HEK293 (cell line): ENCODE results near the gene POU2F2.

ENCODE experiments used
- CTCF ChIP-seq: fragments of 450-650 bp; formaldehyde crosslinking; IDR thresholded peaks from 2 replicates; pipeline ENCODE4 v1.5.1; 2016; ENCODE audit warnings: missing biosample characterization, missing genetic modification characterization
- KLF16 ChIP-seq: fragments of 450-650 bp; formaldehyde crosslinking; IDR thresholded peaks from 2 replicates; pipeline ENCODE4 v1.5.1; 2017; ENCODE audit warnings: missing biosample characterization, missing genetic modification characterization
- KLF8 ChIP-seq: fragments of 450-650 bp; formaldehyde crosslinking; IDR thresholded peaks from 2 replicates; pipeline ENCODE4 v1.5.1; 2016; ENCODE audit warnings: missing biosample characterization, missing genetic modification characterization
- KLF9 ChIP-seq: fragments of 450-650 bp; formaldehyde crosslinking; IDR thresholded peaks from 2 replicates; pipeline ENCODE4 v1.5.1; 2016; ENCODE audit warnings: missing biosample characterization, missing genetic modification characterization, low read depth
- OSR2 ChIP-seq: fragments of 450-650 bp; formaldehyde crosslinking; IDR thresholded peaks from 2 replicates; pipeline ENCODE4 v1.5.1; 2016; ENCODE audit warnings: missing biosample characterization, missing genetic modification characterization
- OVOL3 ChIP-seq: fragments of 450-650 bp; formaldehyde crosslinking; IDR thresholded peaks from 2 replicates; pipeline ENCODE4 v1.5.1; 2016; ENCODE audit warnings: missing biosample characterization, missing genetic modification characterization
- SALL2 ChIP-seq: fragments of 450-650 bp; formaldehyde crosslinking; IDR thresholded peaks from 2 replicates; pipeline ENCODE4 v1.5.0; 2017; ENCODE audit warnings: missing biosample characterization, mild to moderate bottlenecking, missing genetic modification characterization, borderline replicate concordance
- TCF7L2 ChIP-seq: IDR thresholded peaks from 2 replicates; pipeline ENCODE4 v1.6.1; 2011; ENCODE audit warnings: low read depth, mild to moderate bottlenecking, inconsistent platforms, low read length, moderate library complexity, borderline replicate concordance
- ZFHX2 ChIP-seq: fragments of 450-650 bp; formaldehyde crosslinking; conservative IDR thresholded peaks from 2 replicates; pipeline ENCODE4 v1.5.1; 2016; ENCODE audit warnings: missing biosample characterization, missing genetic modification characterization
- ZFP41 ChIP-seq: fragments of 450-650 bp; formaldehyde crosslinking; IDR thresholded peaks from 2 replicates; pipeline ENCODE4 v1.5.1; 2016; ENCODE audit warnings: missing biosample characterization, missing genetic modification characterization, borderline replicate concordance
- ZNF2 ChIP-seq: fragments of 450-650 bp; formaldehyde crosslinking; IDR thresholded peaks from 2 replicates; pipeline ENCODE4 v1.5.1; 2016; ENCODE audit warnings: missing biosample characterization, missing genetic modification characterization
- ZNF211 ChIP-seq: fragments of 450-650 bp; formaldehyde crosslinking; IDR thresholded peaks from 2 replicates; pipeline ENCODE4 v1.5.1; 2016; ENCODE audit warnings: low read depth, missing biosample characterization, missing genetic modification characterization
- ZNF48 ChIP-seq: fragments of 450-650 bp; formaldehyde crosslinking; IDR thresholded peaks from 2 replicates; pipeline ENCODE4 v1.5.1; 2016; ENCODE audit warnings: missing biosample characterization, missing genetic modification characterization
- ZNF544 ChIP-seq: fragments of 450-650 bp; formaldehyde crosslinking; IDR thresholded peaks from 2 replicates; pipeline ENCODE4 v1.5.0; 2017; ENCODE audit warnings: missing biosample characterization, missing genetic modification characterization
- ZNF560 ChIP-seq: fragments of 450-650 bp; formaldehyde crosslinking; IDR thresholded peaks from 2 replicates; pipeline ENCODE4 v1.5.1; 2017; ENCODE audit warnings: missing biosample characterization, missing genetic modification characterization, borderline replicate concordance
- ZNF596 ChIP-seq: fragments of 450-650 bp; IDR thresholded peaks from 2 replicates; pipeline ENCODE4 v1.5.0; 2018; ENCODE audit warnings: missing biosample characterization, mild to moderate bottlenecking, missing genetic modification characterization, moderate library complexity
- ZNF623 ChIP-seq: fragments of 450-650 bp; formaldehyde crosslinking; IDR thresholded peaks from 2 replicates; pipeline ENCODE4 v1.5.1; 2016; ENCODE audit warnings: missing biosample characterization, missing genetic modification characterization
- ZSCAN23 ChIP-seq: fragments of 450-650 bp; formaldehyde crosslinking; IDR thresholded peaks from 2 replicates; pipeline ENCODE4 v1.5.1; 2016; ENCODE audit warnings: missing biosample characterization, missing genetic modification characterization
- ZSCAN30 ChIP-seq: fragments of 450-650 bp; IDR thresholded peaks from 2 replicates; pipeline ENCODE4 v1.5.1; 2018; ENCODE audit warnings: missing biosample characterization, mild to moderate bottlenecking, missing genetic modification characterization, moderate library complexity
- TF ChIP-seq, protein P1 (sequence below): fragments of 450-650 bp; formaldehyde crosslinking; IDR thresholded peaks from 2 replicates; pipeline ENCODE4 v1.5.1; 2016; ENCODE audit warnings: missing biosample characterization, missing genetic modification characterization
- TF ChIP-seq, protein P2 (sequence below): fragments of 450-650 bp; formaldehyde crosslinking; IDR thresholded peaks from 2 replicates; pipeline ENCODE4 v1.5.1; 2016; ENCODE audit warnings: missing biosample characterization, missing genetic modification characterization
- TF ChIP-seq, protein P3 (sequence below): fragments of 450-650 bp; IDR thresholded peaks from 2 replicates; pipeline ENCODE4 v1.5.1; 2018; ENCODE audit warnings: missing biosample characterization, mild to moderate bottlenecking, missing genetic modification characterization
- TF ChIP-seq, protein P4 (sequence below): fragments of 450-650 bp; formaldehyde crosslinking; conservative IDR thresholded peaks from 2 replicates; pipeline ENCODE4 v1.5.1; 2016; ENCODE audit warnings: low read depth, missing biosample characterization, missing genetic modification characterization
- TF ChIP-seq, protein P5 (sequence below): fragments of 450-650 bp; formaldehyde crosslinking; IDR thresholded peaks from 2 replicates; pipeline ENCODE4 v1.5.1; 2016; ENCODE audit warnings: missing biosample characterization, missing genetic modification characterization
- TF ChIP-seq, protein P6 (sequence below): fragments of 450-650 bp; formaldehyde crosslinking; IDR thresholded peaks from 2 replicates; pipeline ENCODE4; 2016; ENCODE audit warnings: missing biosample characterization, missing genetic modification characterization

Gene POU2F2

DNA sequence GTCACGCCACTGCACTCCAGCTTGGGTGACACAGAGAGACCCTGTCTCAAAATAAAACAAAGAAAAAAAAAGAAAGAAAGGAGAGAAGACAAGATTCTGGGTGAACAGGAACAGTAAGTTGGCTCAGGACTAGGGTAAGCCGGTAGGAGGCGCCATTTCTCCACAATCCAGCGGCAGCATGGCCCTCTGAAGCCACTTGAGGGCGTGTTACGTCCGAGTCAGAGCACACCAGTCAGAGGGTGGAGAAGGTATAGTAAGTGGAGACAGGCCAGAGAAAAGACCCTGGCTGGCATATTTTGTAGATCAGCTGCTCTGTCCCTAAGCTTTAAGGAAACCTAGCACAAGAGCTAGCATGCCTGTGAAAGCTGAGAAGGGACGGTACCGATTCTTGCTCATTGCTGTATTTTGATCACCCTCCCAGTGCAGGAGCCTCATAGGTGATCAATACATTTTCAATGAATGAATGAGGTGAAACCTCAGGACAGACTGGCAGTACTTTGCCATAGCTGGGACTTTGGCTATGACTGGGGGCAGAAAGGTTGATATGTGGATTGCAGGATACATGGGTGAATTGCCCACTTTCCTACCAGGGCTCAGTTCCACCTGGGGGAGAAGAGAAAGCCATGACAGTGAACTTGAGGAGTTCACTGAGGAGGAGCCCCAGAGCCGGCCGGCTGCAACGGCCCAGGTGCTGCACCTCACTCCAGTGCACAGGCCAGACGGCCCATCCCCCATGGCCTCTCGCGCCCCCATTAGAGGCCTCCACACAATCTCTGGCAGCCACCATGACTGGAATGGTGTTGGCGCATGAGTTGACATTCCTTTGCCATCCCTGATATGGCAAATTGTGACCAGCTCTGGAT is 23.5 kb downstream of the POU2F2 start (continued):
- TF ChIP-seq, protein P1, sequence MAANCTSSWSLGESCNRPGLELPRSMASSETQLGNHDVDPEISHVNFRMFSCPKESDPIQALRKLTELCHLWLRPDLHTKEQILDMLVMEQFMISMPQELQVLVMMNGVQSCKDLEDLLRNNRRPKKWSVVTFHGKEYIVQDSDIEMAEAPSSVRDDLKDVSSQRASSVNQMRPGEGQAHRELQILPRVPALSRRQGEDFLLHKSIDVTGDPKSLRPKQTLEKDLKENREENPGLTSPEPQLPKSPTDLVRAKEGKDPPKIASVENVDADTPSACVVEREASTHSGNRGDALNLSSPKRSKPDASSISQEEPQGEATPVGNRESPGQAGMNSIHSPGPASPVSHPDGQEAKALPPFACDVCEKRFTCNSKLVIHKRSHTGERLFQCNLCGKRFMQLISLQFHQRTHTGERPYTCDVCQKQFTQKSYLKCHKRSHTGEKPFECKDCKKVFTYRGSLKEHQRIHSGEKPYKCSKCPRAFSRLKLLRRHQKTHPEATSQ = no peak
- TF ChIP-seq KLF9 (tag by site-specific recombination) (peak; percentile 37; the same call in 1 of the 2 replicates), ZSCAN23 (tag by site-specific recombination) (no peak), ZNF48 (tag by site-specific recombination) (no peak), ZNF596 (tag by site-specific recombination) (no peak), SALL2 (no peak), CTCF (tag by site-specific recombination) (peak; percentile 100), OVOL3 (tag by site-specific recombination) (no peak), ZSCAN30 (tag by site-specific recombination) (no peak; the same call in 1 of the 2 replicates), ZNF211 (tag by site-specific recombination) (no peak), KLF8 (tag by site-specific recombination) (0 out of 2 replicates have a peak, but pooled peaks have one; percentile 24), KLF16 (tag by site-specific recombination) (peak; percentile 65; the same call in 1 of the 2 replicates), ZNF544 (tag by site-specific recombination) (no peak), ZNF2 (tag by site-specific recombination) (peak; percentile 84), ZNF623 (no peak), ZFHX2 (tag by site-specific recombination) (0 out of 2 replicates have a peak, but pooled peaks have one; percentile 5), TCF7L2 (no peak), OSR2 (tag by site-specific recombination) (no peak), ZFP41 (no peak), ZNF560 (tag by site-specific recombination) (no peak)
- TF ChIP-seq, protein P2, sequence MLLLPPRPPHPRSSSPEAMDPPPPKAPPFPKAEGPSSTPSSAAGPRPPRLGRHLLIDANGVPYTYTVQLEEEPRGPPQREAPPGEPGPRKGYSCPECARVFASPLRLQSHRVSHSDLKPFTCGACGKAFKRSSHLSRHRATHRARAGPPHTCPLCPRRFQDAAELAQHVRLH = peak; percentile 79; the same call in 1 of the 2 replicates
- TF ChIP-seq, protein P3, sequence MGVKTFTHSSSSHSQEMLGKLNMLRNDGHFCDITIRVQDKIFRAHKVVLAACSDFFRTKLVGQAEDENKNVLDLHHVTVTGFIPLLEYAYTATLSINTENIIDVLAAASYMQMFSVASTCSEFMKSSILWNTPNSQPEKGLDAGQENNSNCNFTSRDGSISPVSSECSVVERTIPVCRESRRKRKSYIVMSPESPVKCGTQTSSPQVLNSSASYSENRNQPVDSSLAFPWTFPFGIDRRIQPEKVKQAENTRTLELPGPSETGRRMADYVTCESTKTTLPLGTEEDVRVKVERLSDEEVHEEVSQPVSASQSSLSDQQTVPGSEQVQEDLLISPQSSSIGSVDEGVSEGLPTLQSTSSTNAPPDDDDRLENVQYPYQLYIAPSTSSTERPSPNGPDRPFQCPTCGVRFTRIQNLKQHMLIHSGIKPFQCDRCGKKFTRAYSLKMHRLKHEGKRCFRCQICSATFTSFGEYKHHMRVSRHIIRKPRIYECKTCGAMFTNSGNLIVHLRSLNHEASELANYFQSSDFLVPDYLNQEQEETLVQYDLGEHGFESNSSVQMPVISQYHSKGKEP (tag by site-specific recombination) = peak; percentile 22; the same call in 1 of the 2 replicates
- TF ChIP-seq, protein P4, sequence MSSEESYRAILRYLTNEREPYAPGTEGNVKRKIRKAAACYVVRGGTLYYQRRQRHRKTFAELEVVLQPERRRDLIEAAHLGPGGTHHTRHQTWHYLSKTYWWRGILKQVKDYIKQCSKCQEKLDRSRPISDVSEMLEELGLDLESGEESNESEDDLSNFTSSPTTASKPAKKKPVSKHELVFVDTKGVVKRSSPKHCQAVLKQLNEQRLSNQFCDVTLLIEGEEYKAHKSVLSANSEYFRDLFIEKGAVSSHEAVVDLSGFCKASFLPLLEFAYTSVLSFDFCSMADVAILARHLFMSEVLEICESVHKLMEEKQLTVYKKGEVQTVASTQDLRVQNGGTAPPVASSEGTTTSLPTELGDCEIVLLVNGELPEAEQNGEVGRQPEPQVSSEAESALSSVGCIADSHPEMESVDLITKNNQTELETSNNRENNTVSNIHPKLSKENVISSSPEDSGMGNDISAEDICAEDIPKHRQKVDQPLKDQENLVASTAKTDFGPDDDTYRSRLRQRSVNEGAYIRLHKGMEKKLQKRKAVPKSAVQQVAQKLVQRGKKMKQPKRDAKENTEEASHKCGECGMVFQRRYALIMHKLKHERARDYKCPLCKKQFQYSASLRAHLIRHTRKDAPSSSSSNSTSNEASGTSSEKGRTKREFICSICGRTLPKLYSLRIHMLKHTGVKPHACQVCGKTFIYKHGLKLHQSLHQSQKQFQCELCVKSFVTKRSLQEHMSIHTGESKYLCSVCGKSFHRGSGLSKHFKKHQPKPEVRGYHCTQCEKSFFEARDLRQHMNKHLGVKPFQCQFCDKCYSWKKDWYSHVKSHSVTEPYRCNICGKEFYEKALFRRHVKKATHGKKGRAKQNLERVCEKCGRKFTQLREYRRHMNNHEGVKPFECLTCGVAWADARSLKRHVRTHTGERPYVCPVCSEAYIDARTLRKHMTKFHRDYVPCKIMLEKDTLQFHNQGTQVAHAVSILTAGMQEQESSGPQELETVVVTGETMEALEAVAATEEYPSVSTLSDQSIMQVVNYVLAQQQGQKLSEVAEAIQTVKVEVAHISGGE (tag by site-specific recombination) = no peak
- TF ChIP-seq, protein P5, sequence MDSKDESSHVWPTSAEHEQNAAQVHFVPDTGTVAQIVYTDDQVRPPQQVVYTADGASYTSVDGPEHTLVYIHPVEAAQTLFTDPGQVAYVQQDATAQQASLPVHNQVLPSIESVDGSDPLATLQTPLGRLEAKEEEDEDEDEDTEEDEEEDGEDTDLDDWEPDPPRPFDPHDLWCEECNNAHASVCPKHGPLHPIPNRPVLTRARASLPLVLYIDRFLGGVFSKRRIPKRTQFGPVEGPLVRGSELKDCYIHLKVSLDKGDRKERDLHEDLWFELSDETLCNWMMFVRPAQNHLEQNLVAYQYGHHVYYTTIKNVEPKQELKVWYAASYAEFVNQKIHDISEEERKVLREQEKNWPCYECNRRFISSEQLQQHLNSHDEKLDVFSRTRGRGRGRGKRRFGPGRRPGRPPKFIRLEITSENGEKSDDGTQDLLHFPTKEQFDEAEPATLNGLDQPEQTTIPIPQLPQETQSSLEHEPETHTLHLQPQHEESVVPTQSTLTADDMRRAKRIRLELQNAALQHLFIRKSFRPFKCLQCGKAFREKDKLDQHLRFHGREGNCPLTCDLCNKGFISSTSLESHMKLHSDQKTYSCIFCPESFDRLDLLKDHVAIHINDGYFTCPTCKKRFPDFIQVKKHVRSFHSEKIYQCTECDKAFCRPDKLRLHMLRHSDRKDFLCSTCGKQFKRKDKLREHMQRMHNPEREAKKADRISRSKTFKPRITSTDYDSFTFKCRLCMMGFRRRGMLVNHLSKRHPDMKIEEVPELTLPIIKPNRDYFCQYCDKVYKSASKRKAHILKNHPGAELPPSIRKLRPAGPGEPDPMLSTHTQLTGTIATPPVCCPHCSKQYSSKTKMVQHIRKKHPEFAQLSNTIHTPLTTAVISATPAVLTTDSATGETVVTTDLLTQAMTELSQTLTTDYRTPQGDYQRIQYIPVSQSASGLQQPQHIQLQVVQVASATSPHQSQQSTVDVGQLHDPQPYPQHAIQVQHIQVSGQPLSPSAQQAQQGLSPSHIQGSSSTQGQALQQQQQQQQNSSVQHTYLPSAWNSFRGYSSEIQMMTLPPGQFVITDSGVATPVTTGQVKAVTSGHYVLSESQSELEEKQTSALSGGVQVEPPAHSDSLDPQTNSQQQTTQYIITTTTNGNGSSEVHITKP (tag by site-specific recombination) = peak; percentile 67
- TF ChIP-seq, protein P6, sequence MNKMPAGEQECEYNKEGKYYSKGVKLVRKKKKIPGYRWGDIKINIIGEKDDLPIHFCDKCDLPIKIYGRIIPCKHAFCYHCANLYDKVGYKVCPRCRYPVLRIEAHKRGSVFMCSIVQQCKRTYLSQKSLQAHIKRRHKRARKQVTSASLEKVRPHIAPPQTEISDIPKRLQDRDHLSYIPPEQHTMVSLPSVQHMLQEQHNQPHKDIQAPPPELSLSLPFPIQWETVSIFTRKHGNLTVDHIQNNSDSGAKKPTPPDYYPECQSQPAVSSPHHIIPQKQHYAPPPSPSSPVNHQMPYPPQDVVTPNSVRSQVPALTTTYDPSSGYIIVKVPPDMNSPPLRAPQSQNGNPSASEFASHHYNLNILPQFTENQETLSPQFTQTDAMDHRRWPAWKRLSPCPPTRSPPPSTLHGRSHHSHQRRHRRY (tag by site-specific recombination) = no peak
